ENCODE results near the gene NTSR1.

NTSR1 gene

GRCh38 chr20:62759981-62760431 is 51.4 kb downstream of the NTSR1 start:
- no peak for DNase-seq

GRCh38 chr20:62760471-62760855 is 51.8 kb downstream of the NTSR1 start:
- DNase-seq, result no peak

- no peak for DNase-seq
Measured at GRCh38 chr20:62760856-62761758, 52.5 kb downstream of the NTSR1 start.

GRCh38 chr20:62761759-62762131 is 53.1 kb downstream of the NTSR1 start:
- DNase-seq, result no peak

- DNase-seq, result no peak
Measured at GRCh38 chr20:62762376-62762775, 53.7 kb downstream of the NTSR1 start.

- no peak for DNase-seq
Measured at GRCh38 chr20:62762801-62763368, 54.2 kb downstream of the NTSR1 start.

GRCh38 chr20:62763404-62763803 is 54.8 kb downstream of the NTSR1 start:
- no peak for DNase-seq

- DNase-seq, result no peak
Measured at GRCh38 chr20:62764156-62764935, 55.7 kb downstream of the NTSR1 start.

GRCh38 chr20:62765021-62765420 is 56.4 kb downstream of the NTSR1 start:
- DNase-seq, result no peak

- DNase-seq, result no peak
Measured at GRCh38 chr20:62765432-62766070, 56.9 kb downstream of the NTSR1 start.

GRCh38 chr20:62766071-62766450 is 57.4 kb downstream of the NTSR1 start:
- no peak for DNase-seq

- DNase-seq, result no peak
Measured at GRCh38 chr20:62766716-62767115, 58.1 kb downstream of the NTSR1 start.

- DNase-seq, result no peak
Measured at GRCh38 chr20:62768234-62768546, 59.6 kb downstream of the NTSR1 start.

- no peak for DNase-seq
Measured at GRCh38 chr20:62768551-62769287, 60.1 kb downstream of the NTSR1 start.

- DNase-seq, result no peak
Measured at GRCh38 chr20:62769346-62770071, 60.9 kb downstream of the NTSR1 start.

GRCh38 chr20:62770111-62770910 is 61.7 kb downstream of the NTSR1 start:
- no peak for DNase-seq

- no peak for DNase-seq
Measured at GRCh38 chr20:62770916-62771315, 62.3 kb downstream of the NTSR1 start.

- no peak for DNase-seq
Measured at GRCh38 chr20:62771396-62772102, 62.9 kb downstream of the NTSR1 start.

GRCh38 chr20:62772103-62772611 is 63.5 kb downstream of the NTSR1 start:
- no peak for DNase-seq

- no peak for DNase-seq
Measured at GRCh38 chr20:62772619-62772989, 64.0 kb downstream of the NTSR1 start.
